HG03575 (cell line): ENCODE data around the gene MPC1.
"Not testable (repeated sequence)": the region's sequence is repeated elsewhere in the genome, so short reads cannot be mapped to it uniquely, and the experiment has no call there.

Experiments
- ATAC-seq: cut with Tn5 transposase; IDR thresholded peaks from one replicate; pipeline ENCODE4 v1.9.1; 2021; ENCODE audit not compliant: unreplicated experiment, insufficient number of reproducible peaks, low FRiP score; ENCODE audit errors: extremely low read depth

MPC1 gene

GRCh38 chr6:166410426-166410935 is 27.7 kb upstream of the MPC1 start:
- ATAC-seq: no peak

- no peak for ATAC-seq
Measured at GRCh38 chr6:166408936-166409755, 26.4 kb upstream of the MPC1 start.

GRCh38 chr6:166406197-166406596 is 23.5 kb upstream of the MPC1 start:
- ATAC-seq: no peak

- ATAC-seq: no peak
Measured at GRCh38 chr6:166405386-166405785, 22.6 kb upstream of the MPC1 start.

- ATAC-seq: no peak
Measured at GRCh38 chr6:166402582-166403277, 20.0 kb upstream of the MPC1 start.

GRCh38 chr6:166400649-166401250 is 18.0 kb upstream of the MPC1 start:
- ATAC-seq: not testable (repeated sequence)

- no peak for ATAC-seq
Measured at GRCh38 chr6:166400181-166400580, 17.4 kb upstream of the MPC1 start.

GRCh38 chr6:166398348-166398747 is 15.6 kb upstream of the MPC1 start:
- ATAC-seq: no peak

GRCh38 chr6:166397849-166398248 is 15.1 kb upstream of the MPC1 start:
- no peak for ATAC-seq

GRCh38 chr6:166395778-166396177 is 13.0 kb upstream of the MPC1 start:
- ATAC-seq: no peak

- ATAC-seq: no peak
Measured at GRCh38 chr6:166395351-166395750, 12.6 kb upstream of the MPC1 start.

- no peak for ATAC-seq
Measured at GRCh38 chr6:166394036-166394892, 11.5 kb upstream of the MPC1 start.

GRCh38 chr6:166393535-166393823 is 10.7 kb upstream of the MPC1 start:
- no peak for ATAC-seq

- ATAC-seq: not testable (repeated sequence)
Measured at GRCh38 chr6:166392755-166393534, 10.2 kb upstream of the MPC1 start.

GRCh38 chr6:166389119-166389518 is 6.4 kb upstream of the MPC1 start:
- ATAC-seq: no peak

- no peak for ATAC-seq
Measured at GRCh38 chr6:166388290-166389004, 5.7 kb upstream of the MPC1 start.

GRCh38 chr6:166387642-166388289 is 5.0 kb upstream of the MPC1 start:
- ATAC-seq: no peak
